Glutamatergic neuron (in vitro differentiated cells): ENCODE data around the gene MAVS. TPM values are rescaled to one million over a fixed set of nuclear protein-coding genes. Genes with fewer than 3 reads are reported as not detected.

Source experiments
- DNase-seq: peaks from one replicate; pipeline ENCODE4 v3.0.0; 2022
- H3K27ac Mint-ChIP-seq: one replicate; pipeline ENCODE4 v1.8.0; 2020; ENCODE audit warnings: mild to moderate bottlenecking, mixed read lengths, inconsistent platforms; ENCODE audit not compliant: unreplicated experiment
- H3K27me3 Mint-ChIP-seq: one replicate; pipeline ENCODE4 v1.8.0; 2020; ENCODE audit warnings: mild to moderate bottlenecking, moderate library complexity, mixed read lengths, inconsistent platforms; ENCODE audit not compliant: unreplicated experiment
- H3K36me3 Mint-ChIP-seq: one replicate; pipeline ENCODE4 v1.8.0; 2020; ENCODE audit warnings: mild to moderate bottlenecking, mixed read lengths, inconsistent platforms; ENCODE audit not compliant: unreplicated experiment
- H3K4me1 Mint-ChIP-seq: one replicate; pipeline ENCODE4 v1.8.0; 2020; ENCODE audit warnings: mild to moderate bottlenecking, low read depth, mixed read lengths, inconsistent platforms; ENCODE audit not compliant: unreplicated experiment
- H3K4me3 Mint-ChIP-seq: one replicate; pipeline ENCODE4 v1.8.0; 2020; ENCODE audit warnings: mild to moderate bottlenecking, mixed read lengths, inconsistent platforms; ENCODE audit not compliant: unreplicated experiment
- H3K9me3 Mint-ChIP-seq: one replicate; pipeline ENCODE4 v1.8.0; 2020; ENCODE audit warnings: mild to moderate bottlenecking, moderate library complexity, mixed read lengths, inconsistent platforms; ENCODE audit not compliant: unreplicated experiment
- CTCF ChIP-seq: fragments of 200-600 bp; sonication (generic); IDR thresholded peaks from one replicate; pipeline ENCODE4 v1.5.0; 2021; ENCODE audit not compliant: partially characterized antibody, unreplicated experiment
- total RNA-seq: library from RNA; stranded (reverse); fragmentation: NEBNext Ultra II Directional; extraction: Animal tissue kit (Norgen Biotek cat#: 25700); gene quantifications from one replicate; pipeline ENCODE4 v1.2.1, GENCODE V29; 2021; ENCODE audit not compliant: unreplicated experiment

MAVS gene
- total RNA-seq, 1 donor from 2014 or later = 25.8 TPM

DNA sequence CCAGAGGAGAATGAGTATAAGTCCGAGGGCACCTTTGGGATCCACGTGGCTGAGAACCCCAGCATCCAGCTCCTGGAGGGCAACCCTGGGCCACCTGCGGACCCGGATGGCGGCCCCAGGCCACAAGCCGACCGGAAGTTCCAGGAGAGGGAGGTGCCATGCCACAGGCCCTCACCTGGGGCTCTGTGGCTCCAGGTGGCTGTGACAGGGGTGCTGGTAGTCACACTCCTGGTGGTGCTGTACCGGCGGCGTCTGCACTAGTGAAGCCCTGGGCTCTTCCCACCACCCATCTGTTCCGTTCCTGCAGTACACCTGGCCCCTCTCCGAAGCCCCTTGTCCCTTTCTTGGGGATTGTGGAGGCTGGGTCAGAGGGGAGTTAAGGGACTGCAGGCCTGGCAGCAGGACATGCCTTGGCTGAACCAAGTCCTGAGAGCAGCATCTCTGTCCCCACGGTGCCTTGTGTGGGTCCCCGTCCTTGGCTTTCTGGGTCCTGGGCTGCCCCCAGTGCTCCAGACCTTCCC lies 19.3 kb downstream of the MAVS start:
- H3K36me3 Mint-ChIP-seq = peaks cover 10% of the 10 kb centered on the region
- H3K27me3 Mint-ChIP-seq = no peaks in the 10 kb centered on the region
- H3K9me3 Mint-ChIP-seq = no peaks in the 10 kb centered on the region
- H3K27ac Mint-ChIP-seq = no peak overlapping the region
- no peak for DNase-seq
- H3K4me1 Mint-ChIP-seq = no peaks in the 10 kb centered on the region
- TF ChIP-seq CTCF = no peak
- H3K4me3 Mint-ChIP-seq = no peak overlapping the region

DNA sequence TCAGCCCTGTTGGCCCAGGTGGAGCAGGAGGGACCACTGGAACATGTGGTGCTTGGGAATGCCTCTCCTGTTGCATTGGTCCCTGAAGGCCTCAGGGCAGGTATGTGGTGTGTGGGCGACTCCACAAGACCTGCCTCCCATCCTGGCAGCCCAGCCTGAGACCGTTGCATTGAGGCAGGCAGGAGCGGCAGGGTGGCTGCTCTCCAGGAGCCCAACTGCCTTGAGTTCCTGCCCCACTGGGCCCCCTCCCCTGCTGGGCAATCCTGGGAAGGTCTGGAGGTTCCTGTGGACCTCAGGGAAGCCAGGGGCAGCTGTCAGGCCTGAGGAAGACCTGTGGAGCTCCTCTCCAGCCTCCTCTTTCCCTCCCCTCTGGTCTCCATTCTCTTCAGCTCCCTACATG lies 19.8 kb downstream of the MAVS start:
- peaks cover 10% of the 10 kb centered on the region for H3K36me3 Mint-ChIP-seq
- no peak for TF ChIP-seq CTCF

DNA sequence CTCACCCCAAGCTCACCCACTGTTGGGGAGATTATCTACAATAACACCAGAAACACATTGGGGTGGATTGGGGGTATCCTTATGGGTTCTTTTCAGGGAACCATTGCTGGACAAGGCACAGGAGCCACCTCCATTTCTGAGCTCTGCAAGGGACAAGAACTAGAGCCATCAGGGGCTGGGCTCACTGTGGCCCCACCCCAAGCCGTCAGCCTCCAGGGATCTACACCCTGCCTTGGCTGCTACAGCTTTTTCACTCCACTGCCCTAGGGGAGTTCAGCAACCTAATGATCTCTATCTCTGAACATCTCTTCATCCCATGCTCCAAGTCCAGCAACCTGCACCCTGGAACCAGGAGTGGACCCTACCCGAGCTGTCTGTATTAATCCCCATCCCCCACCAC lies 21.2 kb downstream of the MAVS start:
- DNase-seq = no peak
- no peak for TF ChIP-seq CTCF
- H3K4me1 Mint-ChIP-seq = no peaks in the 10 kb centered on the region
- no peaks in the 10 kb centered on the region for H3K27me3 Mint-ChIP-seq
- no peak overlapping the region for H3K4me3 Mint-ChIP-seq
- H3K9me3 Mint-ChIP-seq = no peaks in the 10 kb centered on the region
- peaks cover 5% of the 10 kb centered on the region for H3K36me3 Mint-ChIP-seq
- peak overlapping the region; percentile 8 for H3K27ac Mint-ChIP-seq

More for the DNA sequence above, 19.8 kb downstream of the MAVS start:
- Mint-ChIP-seq H3K27ac (no peak overlapping the region), H3K27me3 (no peaks in the 10 kb centered on the region), H3K4me3 (no peak overlapping the region), H3K9me3 (no peaks in the 10 kb centered on the region), H3K4me1 (no peaks in the 10 kb centered on the region)
- DNase-seq = no peak

GRCh38 chr20:3869839-3870634 lies 23.4 kb downstream of the MAVS start:
- Mint-ChIP-seq H3K9me3 (peaks cover 3% of the 10 kb centered on the region), H3K36me3 (no peaks in the 10 kb centered on the region), H3K27me3 (no peaks in the 10 kb centered on the region), H3K4me1 (no peaks in the 10 kb centered on the region), H3K4me3 (no peak overlapping the region), H3K27ac (no peak overlapping the region)
- no peak for DNase-seq
- no peak for TF ChIP-seq CTCF

- peaks cover 3% of the 10 kb centered on the region for H3K4me1 Mint-ChIP-seq
- TF ChIP-seq CTCF = no peak
- no peak overlapping the region for H3K27ac Mint-ChIP-seq
- peaks cover 3% of the 10 kb centered on the region for H3K9me3 Mint-ChIP-seq
- H3K4me3 Mint-ChIP-seq = no peak overlapping the region
- no peaks in the 10 kb centered on the region for H3K27me3 Mint-ChIP-seq
- H3K36me3 Mint-ChIP-seq = no peaks in the 10 kb centered on the region
- no peak for DNase-seq
These were observed 25.1 kb downstream of the MAVS start for GRCh38 chr20:3871550-3872265.
